ENCODE data around the gene TPCN1.

TPCN1 gene

DNA sequence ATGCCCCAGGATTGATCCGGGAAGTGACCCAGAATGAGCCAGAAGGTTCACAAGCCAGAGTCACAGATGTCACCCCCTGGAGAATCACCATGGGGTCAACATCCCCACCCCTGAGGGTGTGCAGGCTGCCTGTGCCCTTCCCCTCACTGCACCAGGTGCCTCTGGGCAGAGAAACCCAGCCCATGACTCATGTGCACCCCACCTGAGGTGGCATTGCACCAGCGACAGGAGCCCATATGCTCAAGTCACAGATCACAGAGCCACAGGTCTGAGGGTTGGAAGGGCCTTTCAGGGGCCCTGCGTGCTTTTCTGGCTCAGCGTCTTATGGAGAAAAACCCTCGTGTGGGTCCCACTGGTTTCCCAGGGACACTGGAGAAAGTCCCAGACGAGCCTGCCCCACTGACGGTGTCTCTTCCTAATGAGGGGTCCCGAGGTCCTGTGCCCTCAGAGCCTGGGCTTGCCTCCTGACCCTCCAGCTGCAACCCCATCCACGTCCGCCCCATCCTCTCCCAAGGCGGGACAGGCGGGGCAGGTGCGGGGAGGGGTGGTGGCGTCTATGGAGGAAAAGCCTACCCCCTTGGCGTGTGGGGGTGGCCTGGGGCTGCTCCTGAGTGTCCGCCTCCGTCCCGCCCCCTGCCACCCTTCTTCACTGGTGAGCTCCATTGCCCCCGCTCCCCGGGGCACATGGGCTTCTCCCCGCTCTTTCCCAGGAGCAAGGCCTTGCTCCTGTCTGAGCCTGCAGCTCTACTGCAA lies 66.1 kb downstream of the TPCN1 start:
- no peak for DNase-seq (ENCODE audit: low read depth)

DNA sequence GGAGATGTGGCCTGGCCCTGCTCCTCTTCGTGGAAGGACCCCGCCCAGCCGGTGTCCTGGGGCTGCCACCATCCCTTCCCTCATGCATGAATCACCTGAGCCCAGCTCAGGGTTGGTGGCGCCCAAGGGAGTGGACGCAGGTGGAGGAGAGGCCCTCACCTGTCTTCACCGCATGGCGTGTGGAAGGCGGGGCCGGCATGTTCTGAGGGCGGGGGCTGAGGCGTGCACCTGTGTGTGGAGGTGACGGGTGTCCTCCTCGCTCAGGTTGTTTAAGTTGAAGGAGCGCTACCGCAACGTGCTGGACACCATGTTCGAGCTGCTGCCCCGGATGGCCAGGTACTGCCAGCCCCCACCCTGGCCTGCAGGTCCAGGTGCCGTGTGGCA lies 66.6 kb downstream of the TPCN1 start:
- no peak for DNase-seq (ENCODE audit: low read depth)

DNA sequence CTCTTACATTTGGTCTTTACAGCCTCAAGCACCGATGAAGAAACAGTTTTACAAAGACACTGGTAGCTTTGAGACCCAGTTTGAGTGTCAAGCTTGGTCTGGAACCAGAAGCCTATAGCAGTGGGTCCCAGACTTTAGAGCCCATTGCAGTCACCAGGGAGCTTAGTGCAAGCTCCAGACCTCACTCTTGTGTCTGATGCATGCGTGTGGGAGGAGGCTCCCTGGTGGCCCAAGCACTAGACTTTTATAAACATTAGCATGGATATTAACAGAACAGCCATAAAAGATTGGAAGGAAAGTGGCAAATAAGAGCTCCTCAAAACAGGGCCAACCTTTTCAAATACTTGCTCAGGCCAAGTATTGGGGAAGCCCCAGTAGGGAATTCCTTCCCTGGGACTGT lies 68.1 kb downstream of the TPCN1 start:
- no peak for DNase-seq (ENCODE audit: low read depth)

DNA sequence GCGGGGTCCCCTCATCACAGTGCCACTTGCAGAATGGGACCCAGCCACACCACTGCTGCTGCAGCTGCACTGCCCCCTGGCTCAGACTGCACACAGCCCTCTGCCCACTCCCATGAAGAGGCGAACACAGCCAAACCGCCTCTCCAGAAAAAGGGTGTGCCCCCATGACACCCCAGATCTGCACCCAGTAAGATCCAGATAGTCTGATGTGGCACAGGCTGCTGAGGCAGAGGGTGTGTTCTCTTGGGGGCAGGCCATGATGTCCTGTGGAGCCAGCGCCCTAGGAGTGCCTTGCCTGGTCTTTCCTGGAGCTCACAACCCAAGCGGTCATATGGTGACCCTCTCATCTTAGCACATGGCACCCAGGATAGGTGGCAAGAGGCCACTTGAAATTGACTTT lies 69.2 kb downstream of the TPCN1 start:
- DNase-seq (ENCODE audit: low read depth), result no peak

DNA sequence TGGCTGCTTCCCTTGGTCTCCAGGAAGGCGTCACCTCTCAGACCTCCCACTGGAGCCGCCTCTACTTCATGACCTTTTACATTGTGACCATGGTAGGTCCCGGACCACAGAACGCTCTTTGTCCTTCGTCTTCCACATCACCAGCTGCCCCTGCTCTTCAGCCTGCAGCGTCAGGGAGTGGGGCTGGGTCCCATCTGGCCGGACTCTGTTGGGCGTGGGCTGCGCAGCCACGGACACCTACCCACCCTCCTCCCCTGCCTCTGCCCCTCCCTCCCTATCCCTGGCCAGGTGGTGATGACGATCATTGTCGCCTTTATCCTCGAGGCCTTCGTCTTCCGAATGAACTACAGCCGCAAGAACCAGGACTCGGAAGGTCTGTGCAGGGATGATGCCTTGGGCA lies 70.3 kb downstream of the TPCN1 start:
- DNase-seq (ENCODE audit: low read depth), result no peak

DNA sequence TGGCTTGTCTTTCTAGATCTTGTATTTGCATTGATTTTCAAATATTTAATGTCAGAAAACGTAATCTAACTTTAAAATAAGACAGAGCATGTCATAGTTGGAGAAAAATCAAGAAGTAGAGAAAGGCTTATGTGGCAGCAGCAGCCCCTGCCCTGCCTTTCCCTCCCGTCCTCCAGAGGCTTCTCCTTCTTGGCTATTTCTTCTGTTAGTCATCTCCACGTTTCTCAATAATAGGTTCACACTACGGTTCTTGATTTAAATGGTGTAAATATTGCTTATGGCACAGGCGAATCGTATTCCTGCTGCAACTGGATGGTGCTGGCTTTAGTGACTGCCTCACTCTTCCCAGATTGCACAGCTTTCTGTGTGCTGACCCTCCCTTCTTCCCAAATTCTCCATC lies 70.8 kb downstream of the TPCN1 start:
- no peak for DNase-seq (ENCODE audit: low read depth)

DNA sequence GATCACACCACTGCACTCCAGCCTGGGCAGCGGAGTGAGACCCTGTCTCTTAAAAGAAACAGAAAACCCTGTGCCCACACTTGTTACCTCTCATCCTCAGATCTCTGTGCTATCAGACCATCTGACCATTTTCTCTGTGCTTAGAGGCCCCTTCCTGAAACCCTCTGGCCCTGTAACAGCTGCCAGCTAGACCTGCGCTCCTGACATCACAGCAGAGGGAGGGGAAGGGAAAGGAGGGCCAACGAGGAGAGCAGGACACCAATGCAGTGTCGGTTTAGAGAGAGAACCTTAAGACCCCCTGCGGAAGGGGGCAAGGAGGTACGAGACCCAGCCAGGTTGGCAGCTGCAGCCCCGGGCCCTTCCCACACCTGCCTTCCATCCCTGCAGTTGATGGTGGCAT lies 71.3 kb downstream of the TPCN1 start:
- no peak for DNase-seq (ENCODE audit: low read depth)

DNA sequence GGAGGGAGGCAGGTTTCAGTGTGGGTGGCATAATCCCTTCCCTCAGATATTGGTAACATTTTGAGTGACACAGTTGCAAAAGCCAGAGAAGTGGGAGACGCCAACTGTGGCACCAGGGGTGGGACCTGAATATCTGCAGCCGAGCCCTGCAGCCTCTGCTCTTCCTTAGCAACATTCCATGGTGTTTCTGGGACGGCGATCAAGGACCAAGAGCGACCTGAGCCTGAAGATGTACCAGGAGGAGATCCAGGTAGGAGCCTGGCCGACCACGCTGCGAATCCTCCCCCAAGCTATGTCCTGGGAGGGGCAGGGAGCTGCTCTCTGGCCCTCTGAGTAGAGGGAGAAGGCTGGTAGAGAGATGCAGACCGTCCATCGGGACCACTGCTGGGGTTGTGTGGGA lies 71.8 kb downstream of the TPCN1 start:
- DNase-seq (ENCODE audit: low read depth), result no peak

DNA sequence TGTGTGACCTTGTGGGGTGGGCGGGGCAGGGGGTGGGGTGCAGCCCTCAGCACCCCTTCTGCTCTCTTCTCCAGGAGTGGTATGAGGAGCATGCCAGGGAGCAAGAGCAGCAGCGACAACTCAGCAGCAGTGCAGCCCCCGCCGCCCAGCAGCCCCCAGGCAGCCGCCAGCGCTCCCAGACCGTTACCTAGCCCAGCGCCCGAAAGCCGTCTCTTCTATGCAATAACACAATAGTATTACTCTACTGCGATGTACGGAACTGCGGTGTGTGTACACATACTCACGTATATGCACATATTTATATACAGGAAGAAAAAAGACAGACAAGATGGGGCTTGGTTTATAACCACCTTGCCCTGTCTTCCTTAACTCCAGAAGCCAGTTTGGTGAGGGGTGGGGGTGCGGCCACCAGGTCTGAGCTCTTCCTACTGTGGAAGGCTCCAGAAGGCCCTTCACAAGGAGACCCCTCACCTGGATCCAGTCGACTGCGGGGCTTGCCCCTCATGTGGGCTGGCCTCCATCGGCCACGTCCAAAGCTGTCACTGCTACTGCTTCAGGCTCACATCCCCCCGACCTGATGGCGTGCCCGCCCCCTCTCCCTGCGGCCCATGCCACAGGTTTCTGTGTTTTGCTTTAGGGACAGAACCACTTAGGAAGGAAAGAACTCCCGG lies 74.8 kb downstream of the TPCN1 start:
- no peak for DNase-seq (ENCODE audit: low read depth)

DNA sequence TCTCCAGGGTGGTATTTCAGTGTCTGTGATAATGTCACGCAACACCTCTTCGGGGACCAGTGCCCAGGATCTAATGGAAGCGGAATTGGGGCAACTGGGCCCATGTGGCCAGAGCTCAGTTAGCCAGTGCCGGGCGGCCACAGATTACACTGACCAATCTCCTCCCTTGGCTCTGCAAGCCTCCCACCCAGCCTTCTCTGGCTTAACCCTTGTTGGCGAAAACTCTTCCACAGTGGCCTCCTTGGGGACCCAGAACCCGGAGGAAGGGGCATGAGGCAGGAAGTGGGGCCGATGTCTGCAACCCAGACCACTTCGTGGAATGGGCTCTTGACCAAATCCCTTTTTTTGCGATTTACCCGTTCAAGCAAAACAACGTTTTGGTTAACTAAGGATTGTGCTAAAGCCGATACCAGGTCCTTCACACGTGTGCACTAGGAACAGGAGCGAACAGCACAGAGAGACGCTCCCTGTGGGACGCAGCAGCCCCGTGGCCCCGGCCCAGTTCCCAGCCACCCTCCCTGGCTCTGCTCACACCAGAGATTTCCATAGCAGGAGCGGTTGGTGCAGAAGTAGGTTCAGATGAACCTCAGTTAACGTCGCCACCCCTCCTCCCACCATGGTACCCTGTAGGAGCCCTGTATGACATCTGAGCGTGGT lies 75.4 kb downstream of the TPCN1 start:
- no peak for DNase-seq (ENCODE audit: low read depth)

DNA sequence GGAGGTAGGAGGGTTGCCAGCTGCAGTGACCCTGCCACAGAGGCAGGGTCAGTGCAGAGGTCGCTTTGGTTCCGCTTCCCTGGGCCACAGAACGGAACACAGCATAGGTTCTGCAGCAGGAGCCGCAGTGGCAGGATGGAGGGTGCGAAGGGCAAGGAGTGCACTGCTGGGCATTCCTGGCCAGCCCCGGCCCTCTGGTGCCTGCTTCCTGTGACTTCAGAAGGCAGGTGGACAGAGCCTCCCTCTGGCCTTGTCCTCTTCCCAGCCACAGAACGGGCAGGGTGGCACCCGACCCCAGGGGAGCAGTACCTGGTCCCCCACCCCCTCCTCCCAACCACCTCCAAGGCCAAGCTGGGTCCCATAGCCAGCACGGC lies 75.9 kb downstream of the TPCN1 start:
- no peak for DNase-seq (ENCODE audit: low read depth)

DNA sequence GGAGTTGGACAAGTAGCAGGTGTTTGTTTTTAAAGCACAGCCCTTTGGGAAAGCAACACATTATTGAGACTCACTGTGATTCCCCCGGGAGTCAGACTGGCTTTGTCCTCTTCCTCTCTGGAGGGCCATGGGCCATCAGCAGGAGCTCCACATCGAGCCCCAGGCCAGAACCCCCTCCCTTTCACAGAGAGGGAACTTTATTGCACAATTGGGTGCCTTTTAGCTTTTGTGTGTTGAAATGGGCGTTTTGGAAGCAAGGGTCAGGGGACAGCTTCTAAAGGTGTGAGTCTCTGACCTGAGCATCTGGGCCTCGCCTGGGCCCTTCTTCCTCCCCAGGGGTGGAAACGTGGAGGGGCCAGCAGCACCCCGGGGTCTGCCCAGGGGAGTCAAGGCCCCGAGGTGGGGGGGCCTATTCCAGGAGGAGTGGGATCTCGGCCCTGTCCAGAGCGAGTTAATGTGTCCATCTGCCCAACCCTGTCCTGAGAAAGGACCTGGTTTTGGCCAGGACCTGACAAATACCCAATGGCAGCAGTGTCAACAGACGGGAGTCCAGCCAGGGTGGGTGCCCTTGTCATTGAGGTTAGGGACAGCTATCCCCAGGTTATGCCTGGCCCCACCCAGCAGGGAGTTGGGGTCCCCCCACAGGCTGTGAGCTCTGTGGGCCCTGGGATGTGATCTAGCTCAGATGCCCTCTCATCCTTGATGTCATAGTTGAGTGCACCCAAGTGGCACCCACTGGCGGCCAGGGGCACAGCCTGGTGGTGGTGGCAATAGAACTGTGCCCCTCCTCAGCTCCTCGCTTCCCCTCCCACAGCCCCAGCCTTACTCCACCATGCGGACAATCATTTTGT lies 76.6 kb downstream of the TPCN1 start:
- no peak for DNase-seq (ENCODE audit: low read depth)

DNA sequence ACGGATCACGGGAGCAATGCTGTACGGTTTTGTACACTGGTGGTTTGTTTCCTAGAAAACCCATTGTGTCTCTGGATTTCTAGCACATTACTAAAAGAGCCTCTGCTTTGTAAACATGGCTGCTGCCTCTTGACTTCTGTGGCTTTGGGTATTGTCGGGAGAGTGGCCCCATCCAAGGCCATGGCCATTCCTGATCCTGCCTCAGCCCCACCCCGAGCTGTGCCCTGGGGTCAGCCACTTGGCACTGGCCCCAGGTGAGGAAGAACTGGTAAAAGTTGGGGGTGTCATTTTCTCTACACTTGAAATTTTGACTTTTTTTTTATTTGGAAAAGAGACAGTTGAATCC lies 77.2 kb downstream of the TPCN1 start:
- no peak for DNase-seq (ENCODE audit: low read depth)

DNA sequence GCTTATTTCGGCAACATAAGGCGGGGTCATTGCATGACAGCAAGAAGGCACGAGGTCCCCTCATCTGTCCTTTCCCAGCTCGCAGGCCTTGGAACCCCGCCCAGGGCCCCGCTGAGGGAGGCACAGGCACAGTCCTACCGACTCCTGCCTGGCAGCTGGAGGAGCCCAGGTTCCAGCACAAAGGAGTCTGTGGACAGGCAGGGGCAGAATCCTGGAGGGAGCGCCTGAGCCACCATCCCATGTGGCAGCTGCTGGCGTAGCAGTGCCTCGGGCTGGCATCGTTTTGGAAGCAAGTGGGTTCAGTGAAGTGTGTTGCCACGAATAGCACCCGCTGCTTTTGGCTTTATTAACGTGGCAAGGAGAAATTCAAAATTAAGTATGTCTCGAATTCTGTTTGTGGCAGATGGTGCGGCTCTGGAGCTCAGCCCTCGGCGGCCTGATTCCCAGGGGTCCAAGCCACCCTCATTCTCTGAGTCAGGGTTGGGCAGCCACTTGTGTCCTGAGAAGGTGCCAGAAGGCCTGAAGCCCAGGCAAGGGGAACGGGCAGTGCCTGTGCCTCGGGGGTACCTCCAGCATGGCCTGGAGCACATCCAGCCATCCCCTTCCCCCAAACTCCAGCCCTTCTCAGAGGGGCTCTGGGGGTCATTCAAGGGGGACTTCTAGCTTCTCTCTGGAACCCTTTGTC lies 77.7 kb downstream of the TPCN1 start:
- DNase-seq (ENCODE audit: low read depth), result no peak

DNA sequence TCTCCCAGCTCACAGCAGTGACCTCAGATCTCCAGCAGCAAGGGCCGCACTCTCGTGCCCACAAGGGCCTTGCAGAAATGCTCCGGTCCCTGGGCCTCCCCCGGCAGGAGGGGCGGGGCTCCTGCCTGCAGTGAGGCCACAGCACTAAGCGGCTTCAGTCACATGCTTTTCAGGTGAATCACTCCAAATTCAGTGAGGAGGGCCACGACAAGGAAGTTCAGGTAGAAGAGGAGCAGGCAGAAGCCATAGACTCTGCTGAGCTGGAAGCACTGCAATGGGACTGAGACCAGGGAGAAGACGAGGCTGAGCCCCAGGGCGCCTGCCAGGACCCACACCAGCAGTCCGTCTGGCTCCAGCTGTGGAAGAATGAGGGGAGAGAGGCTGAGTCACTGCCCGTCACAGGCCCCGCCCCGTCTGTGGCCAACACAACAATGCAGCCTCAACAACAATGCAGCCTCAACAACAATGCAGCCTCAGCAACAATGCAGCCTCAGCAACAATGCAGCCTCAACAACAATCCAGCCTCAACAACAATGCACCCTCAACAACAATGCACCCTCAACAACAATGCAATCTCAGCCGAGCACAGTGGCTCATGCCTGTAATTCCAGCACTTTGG lies 78.5 kb downstream of the TPCN1 start:
- DNase-seq (ENCODE audit: low read depth), result no peak

DNA sequence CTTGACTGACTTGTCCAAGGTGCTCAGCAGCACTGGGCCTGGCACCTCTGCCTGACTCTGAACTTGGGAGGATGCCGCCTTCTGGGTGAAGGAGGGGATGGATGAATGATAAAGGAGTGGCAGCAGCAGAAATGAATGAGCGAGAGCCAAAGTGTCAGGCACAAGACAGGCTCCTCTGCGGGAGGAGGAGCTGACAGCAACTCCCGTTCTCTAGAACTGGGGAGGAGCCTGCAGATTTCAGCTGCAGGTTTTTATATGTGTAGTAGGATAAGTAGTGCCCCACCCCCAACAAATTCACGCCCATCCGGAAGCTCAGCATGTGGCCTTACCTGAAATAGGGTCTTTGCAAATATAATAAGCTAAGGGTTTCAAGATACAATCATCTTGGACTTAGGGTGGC lies 80.5 kb downstream of the TPCN1 start:
- DNase-seq (ENCODE audit: low read depth), result no peak

DNA sequence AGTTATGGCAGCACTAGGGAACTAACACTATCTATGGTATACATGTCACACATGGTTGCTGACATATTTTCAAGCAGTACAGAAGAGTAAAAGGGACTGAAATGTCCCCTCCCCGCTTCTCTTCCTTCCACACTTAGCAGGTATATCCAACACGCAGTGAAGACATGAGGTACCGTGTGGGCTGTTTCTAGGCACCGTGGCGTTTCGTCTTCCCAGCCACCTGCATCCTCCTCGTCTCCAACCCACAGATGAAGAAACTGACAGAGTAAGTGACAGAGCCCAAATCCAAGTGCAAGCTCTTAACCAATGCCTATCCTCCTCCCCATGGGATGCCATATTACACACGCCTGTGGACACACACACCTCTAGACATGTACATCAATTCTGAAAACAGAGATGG lies 81.2 kb downstream of the TPCN1 start:
- DNase-seq (ENCODE audit: low read depth), result no peak

DNA sequence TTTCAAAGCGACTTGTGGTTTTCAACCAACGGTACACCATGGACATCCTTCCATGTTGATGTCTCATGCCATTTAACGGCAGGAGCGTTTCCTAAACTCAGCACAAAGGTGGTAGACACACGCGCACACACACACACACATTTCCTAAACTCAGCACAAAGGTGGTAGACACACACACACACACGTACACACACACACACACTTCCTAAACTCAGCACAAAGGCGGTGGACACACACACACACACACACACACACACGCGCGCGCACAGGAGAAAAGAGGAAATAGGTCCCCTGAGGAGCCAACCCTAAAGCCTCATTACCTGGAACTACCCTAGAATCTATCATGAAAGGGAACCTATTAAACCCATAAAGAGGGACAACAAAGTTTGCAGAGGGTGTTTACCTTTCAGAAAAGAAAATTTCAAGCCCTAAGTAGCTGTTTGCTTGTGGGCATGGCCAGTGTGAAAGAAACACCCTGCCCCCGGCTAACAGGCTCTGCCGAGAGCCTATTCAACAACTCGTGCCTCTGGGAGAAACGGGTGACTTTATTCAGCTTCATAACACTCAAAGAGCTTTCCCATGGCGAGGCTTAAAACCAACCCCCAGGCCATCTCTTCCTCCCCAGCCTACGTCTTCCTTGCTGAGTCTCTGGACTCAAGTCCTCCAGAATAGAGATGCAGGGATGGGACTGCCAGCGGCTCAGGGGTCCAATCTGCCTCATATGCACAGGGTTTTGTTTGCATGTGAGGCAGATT lies 81.8 kb downstream of the TPCN1 start:
- DNase-seq (ENCODE audit: low read depth), result no peak

DNA sequence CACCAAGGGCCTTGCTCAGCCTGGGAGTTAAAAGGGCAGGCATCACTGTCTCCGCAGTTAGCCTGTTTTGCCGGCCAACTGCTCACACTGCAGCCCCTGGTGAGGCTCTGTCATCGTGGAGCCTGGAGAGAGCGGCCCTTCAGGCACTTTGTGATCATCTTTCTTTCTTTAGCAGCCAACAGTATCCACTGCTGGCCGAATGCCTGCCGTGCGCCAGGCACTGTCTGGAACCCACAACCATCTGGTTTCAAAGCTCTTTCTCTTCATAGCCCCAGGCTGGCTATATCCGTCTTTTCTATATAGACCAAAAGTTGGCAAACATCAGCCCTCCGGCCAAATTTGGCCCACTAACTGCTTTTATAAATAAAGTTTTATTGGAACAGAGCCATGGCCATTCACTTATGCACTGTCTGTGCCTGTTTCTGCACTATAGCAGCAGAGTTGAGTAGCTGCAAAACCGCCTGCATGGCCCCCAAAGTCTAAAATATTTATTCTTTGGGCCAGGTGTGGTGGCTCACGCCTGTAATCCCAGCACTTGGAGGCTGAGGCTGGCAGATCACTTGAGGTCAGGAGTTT lies 84.1 kb downstream of the TPCN1 start:
- DNase-seq (ENCODE audit: low read depth), result no peak

DNA sequence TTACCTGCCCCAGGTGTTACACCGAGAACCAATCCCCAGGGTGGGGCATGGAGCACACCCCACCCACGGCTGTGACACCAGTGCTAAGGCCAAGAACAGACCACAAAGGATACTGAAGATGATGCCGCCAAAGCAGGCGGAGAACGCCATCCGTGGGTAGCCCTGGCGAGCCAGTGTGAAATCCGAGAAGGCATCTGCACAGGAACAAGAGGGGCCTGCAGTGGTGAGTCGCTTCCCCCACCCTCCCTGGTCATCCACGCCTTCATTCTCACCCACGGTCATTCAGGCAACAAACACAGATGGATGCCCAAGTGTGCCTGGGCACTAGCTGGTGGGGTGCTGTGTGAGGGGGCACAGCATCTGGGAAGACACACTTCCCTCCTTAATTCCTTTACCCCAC lies 85.1 kb downstream of the TPCN1 start:
- DNase-seq (ENCODE audit: low read depth), result no peak

DNA sequence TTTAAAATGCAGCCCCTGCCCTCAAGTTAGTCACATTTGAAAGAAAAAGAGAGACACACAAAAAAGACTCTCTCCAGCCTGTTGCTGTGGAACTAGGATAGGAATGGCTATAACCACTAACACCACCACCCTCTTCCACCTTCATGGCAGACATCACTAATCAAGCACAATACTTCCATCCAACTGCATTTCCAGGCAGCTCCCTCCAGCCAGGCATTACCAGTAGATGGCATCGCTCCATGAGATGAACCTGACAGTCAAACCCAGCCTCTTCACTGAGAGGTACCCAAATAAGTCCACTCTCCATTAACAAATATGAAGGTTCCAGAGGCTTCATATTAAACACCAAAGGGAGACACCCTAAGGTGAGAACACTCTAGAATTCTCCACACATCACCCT lies 89.2 kb downstream of the TPCN1 start:
- no peak for DNase-seq (ENCODE audit: low read depth)
